IgD-negative memory B cell (primary cell): ENCODE data around the gene HSPG2. TPM values are rescaled to one million over a fixed set of nuclear protein-coding genes. Genes with fewer than 3 reads are reported as not detected.

Experiments
- H3K27ac Mint-ChIP-seq, 3 donors: one replicate each; pipeline ENCODE4 v1.8.0; 2020 to 2022; ENCODE audit warnings: mild to moderate bottlenecking in 3 of 3, mixed read lengths in 3 of 3, moderate library complexity in 1 of 3
- H3K27me3 Mint-ChIP-seq: one replicate; pipeline ENCODE4 v1.8.0; 2021; ENCODE audit warnings: mixed read lengths
- H3K36me3 Mint-ChIP-seq: one replicate; pipeline ENCODE4 v1.8.0; 2020; ENCODE audit warnings: mild to moderate bottlenecking, mixed read lengths
- H3K4me1 Mint-ChIP-seq, 3 donors: one replicate each; pipeline ENCODE4 v1.8.0; 2020 to 2022; ENCODE audit warnings: mixed read lengths in 3 of 3, mild to moderate bottlenecking in 1 of 3
- H3K4me3 Mint-ChIP-seq, 4 donors: one replicate each; pipeline ENCODE4 v1.8.0; 2020 to 2022; ENCODE audit warnings: mild to moderate bottlenecking in 4 of 4, mixed read lengths in 4 of 4, moderate library complexity in 3 of 4
- H3K9me3 Mint-ChIP-seq, 3 donors: one replicate each; pipeline ENCODE4 v1.8.0; 2020 to 2021; ENCODE audit warnings: mixed read lengths in 3 of 3, mild to moderate bottlenecking in 1 of 3
- polyA plus RNA-seq: library from polyadenylated mRNA; unstranded; fragments of 300-500 nt; fragmentation: Illumina TruSeq; gene quantifications from one replicate; pipeline ENCODE4 v1.2.3, GENCODE V29; 2021

HSPG2 gene
- polyA plus RNA-seq, 1 donor from 2014 or later, result 0.90 TPM

- peak overlapping the region in 1 of 4 donors; percentile 31 for H3K4me3 Mint-ChIP-seq
- no peaks in the 10 kb centered on the region for H3K36me3 Mint-ChIP-seq
- H3K27ac Mint-ChIP-seq, result no peak overlapping the region
- no peaks in the 10 kb centered on the region for H3K4me1 Mint-ChIP-seq
- peaks cover 0 to 2% (median 0%) of the 10 kb centered on the region in 3 donors for H3K9me3 Mint-ChIP-seq
- no peaks in the 10 kb centered on the region for H3K27me3 Mint-ChIP-seq
Measured at GRCh38 chr1:21894034-21894881, 42.9 kb downstream of the HSPG2 start.

DNA sequence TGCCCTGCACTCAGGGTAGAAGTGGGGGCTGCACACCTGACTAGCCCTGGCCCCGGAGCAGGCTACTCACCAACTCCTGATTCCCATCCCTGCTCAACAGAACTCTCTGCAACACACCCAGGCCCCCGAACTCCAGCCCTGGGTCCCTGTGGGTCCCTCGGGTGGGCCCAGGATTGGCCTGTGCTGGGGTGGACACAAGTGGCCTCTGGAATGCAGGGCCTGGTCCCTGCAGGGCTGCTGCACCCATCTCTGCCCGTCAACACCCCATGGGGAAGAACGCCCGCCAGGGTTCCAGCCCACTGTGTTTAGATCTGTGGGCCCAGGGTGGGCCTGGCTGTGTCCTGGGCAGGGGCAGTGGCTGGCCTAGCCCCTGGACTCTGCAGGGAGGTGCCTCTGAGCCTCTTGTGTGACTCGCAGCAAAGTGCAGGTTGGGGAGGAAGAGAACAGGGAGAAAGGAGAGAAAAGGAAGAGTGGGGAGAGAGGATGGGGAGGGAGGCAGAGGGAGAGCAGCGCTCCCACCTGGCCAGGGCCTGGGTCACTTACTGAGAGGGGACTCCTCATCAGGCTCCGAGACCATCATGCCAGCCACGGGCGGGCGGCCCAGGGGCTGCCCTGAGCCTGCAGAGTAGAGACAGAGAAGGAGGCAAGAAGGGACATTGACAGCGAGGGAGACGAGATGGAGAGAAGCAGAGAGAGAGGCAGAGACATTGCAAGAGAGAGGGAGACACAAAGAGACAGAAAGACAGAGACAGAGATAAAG, 43.9 kb downstream of the HSPG2 start:
- Mint-ChIP-seq H3K27me3 (no peaks in the 10 kb centered on the region), H3K27ac (no peak overlapping the region), H3K9me3 (peaks cover 0 to 2% (median 0%) of the 10 kb centered on the region in 3 donors), H3K4me1 (no peaks in the 10 kb centered on the region), H3K36me3 (no peaks in the 10 kb centered on the region), H3K4me3 (no peak overlapping the region)

- no peak overlapping the region for H3K4me3 Mint-ChIP-seq
- no peak overlapping the region for H3K27ac Mint-ChIP-seq
- H3K27me3 Mint-ChIP-seq, result no peaks in the 10 kb centered on the region
- no peaks in the 10 kb centered on the region for H3K36me3 Mint-ChIP-seq
- peaks cover 0 to 2% (median 0%) of the 10 kb centered on the region in 3 donors for H3K9me3 Mint-ChIP-seq
- H3K4me1 Mint-ChIP-seq, result no peaks in the 10 kb centered on the region
Measured at GRCh38 chr1:21891621-21892479, 45.3 kb downstream of the HSPG2 start.

DNA sequence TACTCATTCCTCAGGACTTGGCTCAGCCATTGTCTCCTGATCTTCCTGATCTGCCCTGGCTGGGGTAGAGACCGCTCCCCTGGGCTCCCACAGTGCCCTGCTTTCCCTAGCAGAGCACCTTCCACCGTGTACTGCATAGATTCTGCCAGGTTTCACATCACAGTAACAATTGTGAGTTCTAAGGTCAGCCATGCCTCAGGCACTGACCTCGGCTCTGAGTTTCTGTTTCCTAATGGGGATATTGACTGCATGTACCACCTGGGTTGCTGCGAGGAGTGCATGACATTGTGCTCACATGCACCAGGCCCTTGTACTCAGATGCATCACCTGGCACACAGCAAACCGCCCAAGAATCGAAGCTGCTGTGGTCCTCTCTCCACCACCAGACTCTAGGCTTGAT, 46.0 kb downstream of the HSPG2 start:
- H3K4me3 Mint-ChIP-seq, result no peak overlapping the region
- H3K27ac Mint-ChIP-seq, result peak overlapping the region in 1 of 3 donors; percentile 2
- peaks cover 0 to 2% (median 0%) of the 10 kb centered on the region in 3 donors for H3K9me3 Mint-ChIP-seq
- H3K4me1 Mint-ChIP-seq, result no peaks in the 10 kb centered on the region
- H3K27me3 Mint-ChIP-seq, result no peaks in the 10 kb centered on the region
- H3K36me3 Mint-ChIP-seq, result no peaks in the 10 kb centered on the region

- Mint-ChIP-seq H3K4me3 (no peak overlapping the region), H3K9me3 (peaks cover 0 to 2% (median 0%) of the 10 kb centered on the region in 3 donors), H3K27me3 (no peaks in the 10 kb centered on the region), H3K4me1 (no peaks in the 10 kb centered on the region), H3K36me3 (no peaks in the 10 kb centered on the region), H3K27ac (no peak overlapping the region)
Measured at GRCh38 chr1:21888500-21888899, 48.6 kb downstream of the HSPG2 start.

GRCh38 chr1:21887796-21888195, 49.3 kb downstream of the HSPG2 start:
- no peak overlapping the region for H3K4me3 Mint-ChIP-seq
- no peak overlapping the region for H3K27ac Mint-ChIP-seq
- H3K27me3 Mint-ChIP-seq, result peaks cover 2% of the 10 kb centered on the region
- H3K9me3 Mint-ChIP-seq, result peaks cover 0 to 2% (median 0%) of the 10 kb centered on the region in 3 donors
- no peaks in the 10 kb centered on the region for H3K36me3 Mint-ChIP-seq
- no peaks in the 10 kb centered on the region for H3K4me1 Mint-ChIP-seq

- H3K27ac Mint-ChIP-seq, result no peak overlapping the region
- peaks cover 2% of the 10 kb centered on the region for H3K27me3 Mint-ChIP-seq
- H3K9me3 Mint-ChIP-seq, result peaks cover 0 to 2% (median 0%) of the 10 kb centered on the region in 3 donors
- no peak overlapping the region for H3K4me3 Mint-ChIP-seq
- no peaks in the 10 kb centered on the region for H3K4me1 Mint-ChIP-seq
- no peaks in the 10 kb centered on the region for H3K36me3 Mint-ChIP-seq
Measured at GRCh38 chr1:21887216-21887736, 49.8 kb downstream of the HSPG2 start.

GRCh38 chr1:21886486-21887215, 50.5 kb downstream of the HSPG2 start:
- no peaks in the 10 kb centered on the region for H3K36me3 Mint-ChIP-seq
- no peaks in the 10 kb centered on the region for H3K4me1 Mint-ChIP-seq
- peak overlapping the region in 1 of 3 donors; percentile 85 for H3K27ac Mint-ChIP-seq
- H3K4me3 Mint-ChIP-seq, result no peak overlapping the region
- peaks cover 0 to 2% (median 0%) of the 10 kb centered on the region in 3 donors for H3K9me3 Mint-ChIP-seq
- H3K27me3 Mint-ChIP-seq, result peaks cover 2% of the 10 kb centered on the region

GRCh38 chr1:21885236-21886037, 51.7 kb downstream of the HSPG2 start:
- no peak overlapping the region for H3K27ac Mint-ChIP-seq
- H3K36me3 Mint-ChIP-seq, result no peaks in the 10 kb centered on the region
- no peaks in the 10 kb centered on the region for H3K4me1 Mint-ChIP-seq
- H3K9me3 Mint-ChIP-seq, result peaks cover 0 to 2% (median 0%) of the 10 kb centered on the region in 3 donors
- H3K4me3 Mint-ChIP-seq, result no peak overlapping the region
- peaks cover 2% of the 10 kb centered on the region for H3K27me3 Mint-ChIP-seq

DNA sequence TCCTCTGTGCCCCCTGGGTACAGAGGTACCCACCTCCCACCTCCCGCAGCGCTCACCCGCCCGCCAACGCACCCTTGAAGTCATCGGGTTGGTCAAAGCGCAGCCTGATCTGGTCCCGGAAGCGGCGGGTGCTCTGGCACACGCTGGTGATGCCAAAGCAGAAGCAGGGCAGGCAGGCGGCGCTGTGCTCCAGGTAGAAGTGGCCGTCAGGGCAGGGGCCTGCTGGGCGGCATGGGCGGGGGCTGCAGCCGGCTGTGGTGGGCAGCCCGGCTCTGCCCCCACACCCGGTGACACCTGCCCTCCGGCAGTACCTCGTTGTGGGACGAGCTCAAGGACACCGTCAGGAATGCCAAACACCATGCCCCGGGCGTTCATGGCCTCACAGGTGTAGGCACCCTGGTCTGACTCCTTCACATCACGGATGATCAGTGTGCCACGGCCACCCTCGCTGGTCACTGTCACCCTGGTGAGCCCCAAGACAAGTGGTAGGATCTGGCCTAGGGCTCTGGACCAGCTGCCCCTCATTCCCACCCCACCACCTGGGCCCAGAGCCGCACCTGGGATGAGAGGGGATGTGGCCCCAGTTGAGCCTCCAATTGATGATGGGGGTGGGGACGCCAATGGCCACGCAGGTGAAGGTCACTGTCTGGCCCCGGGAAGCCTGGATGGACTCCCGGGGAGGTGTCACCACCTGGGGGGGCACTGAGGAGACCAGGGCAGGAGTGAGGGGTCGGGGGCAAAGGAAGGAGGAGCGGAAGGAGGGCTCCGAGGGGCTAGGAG, 52.5 kb downstream of the HSPG2 start:
- no peak overlapping the region for H3K27ac Mint-ChIP-seq
- peaks cover 0 to 2% (median 0%) of the 10 kb centered on the region in 3 donors for H3K9me3 Mint-ChIP-seq
- no peak overlapping the region for H3K4me3 Mint-ChIP-seq
- H3K4me1 Mint-ChIP-seq, result no peaks in the 10 kb centered on the region
- no peaks in the 10 kb centered on the region for H3K36me3 Mint-ChIP-seq
- H3K27me3 Mint-ChIP-seq, result peaks cover 2% of the 10 kb centered on the region

- no peak overlapping the region for H3K4me3 Mint-ChIP-seq
- H3K4me1 Mint-ChIP-seq, result no peaks in the 10 kb centered on the region
- H3K36me3 Mint-ChIP-seq, result no peaks in the 10 kb centered on the region
- H3K9me3 Mint-ChIP-seq, result no peaks in the 10 kb centered on the region
- peak overlapping the region in 1 of 3 donors; percentile 86 for H3K27ac Mint-ChIP-seq
- peaks cover 2% of the 10 kb centered on the region for H3K27me3 Mint-ChIP-seq
Measured at GRCh38 chr1:21882721-21883415, 54.2 kb downstream of the HSPG2 start.

DNA sequence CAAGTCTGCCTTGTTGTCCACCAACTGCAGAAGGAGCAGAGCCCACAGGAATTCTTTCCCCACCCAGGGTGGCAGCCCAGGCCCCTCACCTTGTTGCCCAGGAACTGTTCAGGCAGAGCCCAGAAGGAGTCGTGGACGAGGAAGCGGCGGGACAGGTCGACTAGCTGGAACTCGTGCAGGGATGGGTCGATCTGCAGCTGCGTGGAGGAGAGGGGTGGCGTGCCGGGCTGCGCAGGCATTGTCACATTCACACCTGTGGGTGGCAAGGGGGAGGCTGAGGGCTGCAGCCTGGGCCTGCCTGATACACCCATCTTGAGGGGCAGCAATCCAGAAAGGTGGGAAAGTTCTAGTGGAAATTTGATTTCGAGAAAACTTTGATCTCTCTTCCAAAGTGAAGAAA, 55.9 kb downstream of the HSPG2 start:
- Mint-ChIP-seq H3K4me1 (no peaks in the 10 kb centered on the region), H3K4me3 (no peak overlapping the region), H3K36me3 (peaks cover 1% of the 10 kb centered on the region), H3K27ac (no peak overlapping the region), H3K27me3 (peaks cover 2% of the 10 kb centered on the region), H3K9me3 (no peaks in the 10 kb centered on the region)
